ENCODE results near the gene CYP2W1. TPM values are rescaled to one million over a fixed set of nuclear protein-coding genes. Genes with fewer than 3 reads are reported as not detected.
A peak's percentile ranks its signal among the peaks of the same experiment; 100 is the strongest.

CYP2W1 gene
- total and polyA plus RNA-seq, 8 donors: 0.12 to 0.76 (median 0.35) TPM; not detected in 1

DNA sequence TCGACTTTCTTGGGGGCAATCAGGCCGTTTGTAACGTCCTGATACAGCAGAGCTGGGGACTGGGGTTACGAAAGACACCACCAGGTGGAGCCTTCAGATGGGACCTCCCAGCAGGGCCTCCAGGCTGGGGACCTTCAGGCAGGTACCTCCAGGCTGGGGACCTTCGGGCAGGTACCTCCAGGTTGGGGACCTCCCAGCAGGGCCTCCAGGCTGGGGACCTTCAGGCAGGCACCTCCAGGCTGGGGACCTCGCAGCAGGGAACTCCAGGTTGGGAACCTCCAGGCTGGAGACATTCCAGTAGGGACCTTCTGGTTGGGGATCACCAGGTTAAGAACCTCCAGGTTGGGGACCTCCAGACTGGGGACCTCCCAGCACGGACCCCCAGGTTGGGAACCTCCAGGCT lies 37.9 kb downstream of the CYP2W1 start:
- no peaks in the 10 kb centered on the region for H3K36me3 ChIP-seq
- H3K27ac ChIP-seq: no peak overlapping the region
- no peak overlapping the region for H3K4me3 ChIP-seq
- no peak for TF ChIP-seq CTCF (IDR thresholded peaks at IDR 0.05)
- no peaks in the 10 kb centered on the region for H3K9me3 ChIP-seq
- H3K27me3 ChIP-seq: no peaks in the 10 kb centered on the region
- FAIRE-seq (no peak), DNase-seq (peak in 2 of 6 donors; percentile 27 to 57), ATAC-seq (peak in 1 of 4 donors; percentile 37)
- 70 to 72% methylated on average over 7 of the region's 7 CpGs for WGBS, 2 donors
- H3K4me1 ChIP-seq: peaks cover 0 to 13% (median 6%) of the 10 kb centered on the region in 3 donors
- intact Hi-C loops (cut with DNase I): no loop called here

DNA sequence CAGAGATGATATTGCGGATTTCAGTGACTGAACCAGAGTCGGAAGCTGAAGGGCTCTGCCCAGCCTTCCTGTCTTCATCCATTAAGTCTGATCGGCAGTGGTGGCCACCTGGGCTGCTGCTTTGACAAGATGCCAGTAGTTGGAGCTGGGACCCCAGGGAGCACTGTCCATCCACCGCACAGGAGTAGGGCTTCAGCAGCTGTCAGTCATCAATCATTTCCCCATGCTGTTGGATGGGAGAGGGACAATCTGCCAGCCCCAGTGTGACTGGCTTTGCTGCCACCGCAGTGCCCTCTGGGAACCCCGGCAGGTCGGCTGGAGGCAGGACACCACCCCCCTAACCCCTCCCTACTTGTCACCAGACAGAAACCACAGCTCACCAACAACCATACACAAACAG lies 38.4 kb downstream of the CYP2W1 start:
- peaks cover 0 to 13% (median 9%) of the 10 kb centered on the region in 3 donors for H3K4me1 ChIP-seq
- no peak for FAIRE-seq
- H3K27ac ChIP-seq: no peak overlapping the region
- no peaks in the 10 kb centered on the region for H3K36me3 ChIP-seq
- ATAC-seq: no peak
- intact Hi-C loops (cut with DNase I): no loop called here
- H3K4me3 ChIP-seq: no peak overlapping the region
- WGBS, 2 donors: 56 to 68% methylated on average over 7 of the region's 7 CpGs
- no peaks in the 10 kb centered on the region for H3K27me3 ChIP-seq
- peak in 2 of 6 donors; percentile 20 to 40 for DNase-seq
- H3K9me3 ChIP-seq: no peaks in the 10 kb centered on the region
- no peak for TF ChIP-seq CTCF (IDR thresholded peaks at IDR 0.05)

GRCh38 chr7:1021931-1022330 lies 39.0 kb downstream of the CYP2W1 start:
- Histone ChIP-seq H3K9me3 (no peaks in the 10 kb centered on the region), H3K27ac (no peak overlapping the region), H3K4me3 (no peak overlapping the region), H3K4me1 (peaks cover 0 to 14% (median 13%) of the 10 kb centered on the region in 3 donors), H3K27me3 (no peaks in the 10 kb centered on the region), H3K36me3 (no peaks in the 10 kb centered on the region)
- intact Hi-C loops (cut with DNase I): no loop called here
- peak in 1 of 6 donors; percentile 72 for DNase-seq
- WGBS, 2 donors: 94 to 95% methylated on average over 25 of the region's 25 CpGs
- ATAC-seq: no peak
- FAIRE-seq: no peak
- TF ChIP-seq CTCF (IDR thresholded peaks at IDR 0.05): no peak

GRCh38 chr7:1022356-1022755 lies 39.4 kb downstream of the CYP2W1 start:
- WGBS, 2 donors: 91 to 95% methylated on average over 17 of the region's 17 CpGs
- Histone ChIP-seq H3K9me3 (no peaks in the 10 kb centered on the region), H3K27ac (no peak overlapping the region), H3K4me1 (peaks cover 0 to 15% (median 13%) of the 10 kb centered on the region in 3 donors), H3K36me3 (no peaks in the 10 kb centered on the region), H3K4me3 (no peak overlapping the region), H3K27me3 (no peaks in the 10 kb centered on the region)
- FAIRE-seq (no peak), ATAC-seq (no peak), DNase-seq (peak in 1 of 6 donors; percentile 23)
- TF ChIP-seq CTCF (IDR thresholded peaks at IDR 0.05): no peak
- intact Hi-C loops (cut with DNase I): no loop called here

DNA sequence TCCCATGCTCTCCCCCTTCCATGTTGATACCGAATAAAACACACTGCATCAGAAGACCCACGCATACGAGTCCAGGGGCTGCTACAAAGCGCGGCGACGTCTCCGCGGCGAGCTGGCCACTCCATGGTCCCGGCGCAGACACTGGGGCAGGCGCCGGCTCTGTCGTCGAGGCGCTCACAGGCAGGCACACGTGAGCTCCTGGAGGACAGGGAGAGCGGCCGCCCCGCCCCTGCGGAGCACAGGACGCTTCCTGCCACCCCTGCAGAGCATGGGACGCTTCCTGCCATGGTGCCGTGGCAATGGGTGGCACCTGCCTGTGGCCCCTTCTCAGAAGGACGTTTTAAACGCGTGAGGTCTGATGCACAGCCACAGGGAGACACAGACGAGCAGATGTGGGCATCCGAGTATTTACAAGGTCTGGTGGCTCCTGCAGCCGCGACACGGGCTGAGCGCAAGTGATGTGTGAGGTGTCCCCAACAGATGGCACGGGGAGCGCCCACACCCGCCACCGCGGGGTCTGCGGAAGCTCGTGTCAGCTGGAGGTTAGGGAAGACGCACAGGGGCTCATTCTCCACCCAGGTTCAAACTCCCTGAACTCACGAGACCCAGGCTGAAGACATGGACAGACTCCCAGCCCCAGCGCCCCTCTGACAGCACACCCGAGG lies 40.0 kb downstream of the CYP2W1 start:
- WGBS, 2 donors: 92 to 95% methylated on average over 44 to 45 of the region's 45 CpGs
- FAIRE-seq: no peak
- no peak for ATAC-seq
- Histone ChIP-seq H3K36me3 (no peaks in the 10 kb centered on the region), H3K27ac (no peak overlapping the region), H3K4me1 (peaks cover 0 to 15% (median 13%) of the 10 kb centered on the region in 3 donors), H3K9me3 (no peaks in the 10 kb centered on the region), H3K27me3 (no peaks in the 10 kb centered on the region), H3K4me3 (no peak overlapping the region)
- intact Hi-C loops (cut with DNase I): no loop called here
- peak in 2 of 6 donors; percentile 31 to 62 for DNase-seq
- TF ChIP-seq CTCF (IDR thresholded peaks at IDR 0.05): no peak

Measured in pancreas (tissue), 10 donors.